HG03097 (cell line): ENCODE results near the gene TLE1.

Source experiments
- ATAC-seq: cut with Tn5 transposase; IDR thresholded peaks from one replicate; pipeline ENCODE4 v1.9.1; 2021; ENCODE audit not compliant: unreplicated experiment, low FRiP score

Gene TLE1

DNA sequence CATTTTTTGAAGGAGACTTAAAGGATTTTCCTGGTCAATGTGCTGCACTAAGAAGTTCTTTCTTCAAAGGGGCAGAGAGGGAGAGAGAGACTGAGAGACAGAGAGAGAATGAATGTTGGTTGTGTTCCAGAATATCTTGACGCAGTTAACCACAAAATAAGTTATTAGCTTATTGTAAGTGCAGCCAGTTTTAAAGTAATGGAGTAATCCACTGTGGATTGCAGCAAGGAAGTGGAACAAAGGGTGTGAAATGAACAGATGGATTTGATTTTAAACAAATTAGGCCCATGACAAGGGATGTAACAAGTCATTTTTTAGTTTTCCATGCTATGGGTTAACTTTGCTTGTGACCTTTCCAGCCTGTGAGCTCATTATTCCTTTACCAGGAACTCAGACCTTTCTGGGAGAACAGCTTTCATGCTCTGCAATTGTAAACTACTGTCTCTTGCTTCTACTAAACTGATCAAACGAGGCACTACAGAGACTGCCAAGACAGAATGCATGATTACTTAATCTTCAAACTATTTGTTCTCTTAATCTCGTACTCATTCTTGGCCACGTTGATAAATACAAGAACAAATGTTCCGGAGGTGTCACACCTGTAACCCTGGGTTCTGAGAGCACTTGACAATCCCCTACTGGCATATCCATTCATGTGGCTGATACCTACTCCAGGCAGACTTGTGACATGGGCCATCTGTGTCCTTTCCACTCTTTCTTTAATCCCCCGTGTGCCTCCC is 131.1 kb downstream of the TLE1 start:
- no peak for ATAC-seq

DNA sequence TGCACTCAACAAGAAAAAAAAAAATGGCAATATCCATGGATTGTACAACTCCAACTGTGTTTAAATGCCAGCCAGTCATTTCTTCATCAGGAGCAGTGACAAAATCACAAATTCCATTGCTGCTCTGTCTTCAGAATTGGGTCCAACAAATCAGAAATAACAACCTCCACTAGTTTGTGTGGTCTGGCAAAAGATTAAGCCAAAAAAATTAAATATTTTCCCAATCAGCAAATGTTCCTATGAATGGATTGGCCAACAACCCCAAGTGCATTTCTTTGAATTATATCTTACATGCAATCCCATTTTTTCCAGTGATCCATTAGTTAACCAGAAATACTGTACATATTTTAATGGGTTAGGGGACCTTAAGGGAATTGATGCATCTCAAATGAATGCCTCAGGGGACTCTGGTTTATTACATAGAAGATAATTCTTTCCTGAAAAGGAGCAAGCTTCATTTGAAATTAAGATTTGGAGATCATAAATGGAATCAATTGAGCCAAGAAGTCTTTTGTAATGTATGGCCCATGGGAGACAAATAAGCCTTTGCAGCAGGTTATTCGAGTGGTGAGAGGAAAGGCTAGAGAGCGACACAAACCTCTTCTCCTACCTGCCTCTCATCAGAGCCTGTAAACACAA is 131.8 kb downstream of the TLE1 start:
- no peak for ATAC-seq

GRCh38 chr9:81556923-81557322 is 132.4 kb downstream of the TLE1 start:
- ATAC-seq, result no peak

DNA sequence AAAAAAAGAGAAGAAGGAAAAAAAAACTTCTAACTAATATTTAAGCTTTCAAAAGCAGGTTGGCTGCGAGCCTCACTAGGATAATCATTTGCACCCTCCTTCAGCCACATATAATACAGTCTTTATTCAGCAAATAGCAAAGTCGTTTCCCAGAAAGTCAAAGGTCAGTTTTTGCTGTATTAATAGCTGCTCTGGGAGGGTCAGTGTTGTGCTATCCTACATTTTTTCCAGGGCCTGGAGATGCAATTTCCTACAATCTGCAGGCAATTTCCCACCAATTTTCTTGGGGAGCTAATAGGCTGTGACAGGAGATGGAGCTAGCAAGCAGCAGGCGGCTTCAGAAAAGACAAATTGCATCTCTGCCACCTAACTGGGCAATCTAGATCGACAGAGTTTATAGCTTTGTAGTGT is 136.8 kb downstream of the TLE1 start:
- ATAC-seq, result no peak

DNA sequence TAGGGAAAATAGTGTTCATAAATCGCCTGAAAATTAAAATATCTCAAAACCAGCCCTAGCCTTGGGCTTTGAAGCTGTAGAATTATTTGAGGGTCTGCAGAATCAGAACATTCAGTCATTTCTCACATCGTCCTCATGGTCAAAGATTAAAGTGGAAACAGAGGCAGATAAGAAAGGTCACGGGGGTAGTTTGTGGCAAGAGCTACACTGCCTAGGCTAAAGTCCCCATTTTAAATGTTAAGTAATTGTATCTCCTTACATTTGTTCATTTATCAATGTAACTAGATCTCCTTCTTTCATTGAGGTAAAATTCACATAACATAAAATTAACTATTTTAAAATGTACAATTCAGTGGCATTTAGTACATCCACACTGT is 139.2 kb downstream of the TLE1 start:
- no peak for ATAC-seq

DNA sequence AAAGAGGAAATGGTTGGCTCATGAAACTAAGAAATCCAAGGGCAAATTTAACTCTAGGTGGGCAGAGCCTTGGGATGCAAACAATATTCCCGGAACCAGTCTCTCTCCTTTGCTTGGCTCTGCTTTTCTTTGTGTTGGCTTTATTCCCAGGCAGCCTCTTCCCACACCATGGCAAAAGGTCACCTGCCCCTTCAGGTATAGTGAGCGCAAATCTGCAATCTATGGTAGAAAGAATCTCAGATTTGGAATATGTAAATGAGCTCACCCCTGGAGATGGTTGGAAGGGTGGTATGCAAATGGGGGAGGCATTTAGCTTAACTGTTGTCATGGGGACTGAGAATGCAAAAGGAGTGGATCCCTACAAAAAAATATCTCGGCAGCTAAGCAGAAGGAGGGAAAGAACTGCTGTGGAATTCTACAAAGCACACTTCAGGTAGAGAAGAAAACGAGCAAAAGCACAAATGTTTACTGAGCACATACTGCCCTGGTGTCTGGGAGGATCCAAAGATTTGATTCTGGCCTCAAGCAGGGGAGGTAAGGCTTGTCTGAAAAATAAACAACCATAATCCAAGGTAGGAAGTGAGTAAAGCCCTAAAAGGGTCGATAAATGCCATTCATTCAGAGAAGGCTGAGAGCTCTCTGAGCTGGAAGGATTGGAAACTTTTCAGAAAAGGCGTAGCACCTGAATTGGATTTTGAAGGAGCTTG is 139.7 kb downstream of the TLE1 start:
- ATAC-seq, result no peak

DNA sequence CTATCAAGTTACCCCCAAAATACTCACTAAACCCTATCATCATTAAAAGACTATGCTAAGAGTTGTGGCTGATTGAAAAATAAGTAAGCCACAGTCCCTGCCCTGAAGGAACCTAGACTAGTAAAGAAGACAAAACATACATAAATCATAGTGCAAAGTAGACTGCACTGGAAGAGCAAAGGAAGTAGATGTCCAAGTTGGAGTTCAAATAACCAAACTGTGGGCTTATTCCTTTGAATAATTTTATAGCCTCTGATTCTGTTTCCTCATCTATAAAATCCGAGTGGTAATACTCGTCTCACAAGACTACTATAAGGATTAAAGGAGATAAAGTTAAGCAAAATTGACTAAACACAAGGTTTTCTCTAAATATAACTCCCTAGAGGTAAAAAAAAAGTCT is 140.4 kb downstream of the TLE1 start:
- no peak for ATAC-seq

DNA sequence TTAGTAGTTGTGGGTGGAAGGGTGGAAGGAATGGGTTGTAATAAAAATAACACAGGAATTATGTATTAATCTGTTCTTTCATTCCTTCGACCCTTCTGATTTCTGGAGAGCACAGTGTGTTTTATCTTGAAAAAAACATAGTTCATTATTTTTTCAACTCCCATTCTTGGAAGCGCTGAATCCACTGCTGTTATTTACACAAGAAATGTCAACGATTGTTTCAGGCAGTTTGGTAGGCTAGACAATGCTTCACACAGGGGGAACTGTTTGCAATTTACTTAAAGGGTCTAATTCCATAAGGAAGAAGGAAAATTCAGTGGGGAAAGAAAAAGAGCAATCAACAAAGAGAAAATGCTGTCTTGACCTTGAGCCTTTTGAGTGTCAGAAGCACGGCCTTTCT is 142.9 kb downstream of the TLE1 start:
- no peak for ATAC-seq

DNA sequence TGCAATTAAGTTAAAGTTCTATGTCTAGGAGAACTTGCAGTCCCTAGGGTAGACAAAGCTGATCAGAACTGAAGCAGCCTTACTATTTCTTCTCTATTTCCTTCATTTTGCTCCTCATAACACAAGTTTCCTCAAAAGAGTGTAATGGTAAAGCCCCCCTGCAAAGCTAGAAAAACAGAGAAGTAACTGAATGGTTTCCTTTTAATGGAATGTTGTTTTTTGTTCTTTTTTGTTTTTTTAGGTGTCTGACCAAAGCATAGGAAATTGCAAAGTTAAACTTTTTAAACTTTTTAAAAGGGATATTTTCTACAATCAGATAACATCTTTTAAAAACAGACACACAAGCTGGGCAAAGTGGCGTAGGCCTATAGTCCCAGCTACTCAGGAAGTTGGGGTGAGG is 145.7 kb downstream of the TLE1 start:
- ATAC-seq, result no peak

- no peak for ATAC-seq
These were observed 147.0 kb downstream of the TLE1 start for GRCh38 chr9:81542118-81542889.

- no peak for ATAC-seq
These were observed 149.1 kb downstream of the TLE1 start for GRCh38 chr9:81540142-81540710.

DNA sequence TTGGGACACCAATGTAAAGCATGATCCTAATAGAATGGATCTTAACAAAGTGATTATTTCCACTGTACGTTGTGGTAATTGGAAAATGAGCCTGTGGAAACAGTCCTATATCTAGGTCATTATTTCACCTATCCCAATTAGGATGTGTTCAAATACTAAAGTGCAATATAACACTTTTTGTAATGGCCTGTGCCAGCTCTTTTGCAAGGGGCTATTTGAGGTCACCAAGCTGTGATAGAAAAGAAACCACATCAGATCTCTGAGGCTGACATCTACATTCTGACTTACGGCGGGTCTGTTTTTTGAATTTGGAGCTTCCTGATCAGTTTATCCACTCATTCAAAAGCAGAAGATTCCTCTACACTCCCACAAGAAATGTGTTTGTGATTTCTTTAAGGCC is 150.0 kb downstream of the TLE1 start:
- ATAC-seq, result no peak

GRCh38 chr9:81538890-81539289 is 150.5 kb downstream of the TLE1 start:
- no peak for ATAC-seq

DNA sequence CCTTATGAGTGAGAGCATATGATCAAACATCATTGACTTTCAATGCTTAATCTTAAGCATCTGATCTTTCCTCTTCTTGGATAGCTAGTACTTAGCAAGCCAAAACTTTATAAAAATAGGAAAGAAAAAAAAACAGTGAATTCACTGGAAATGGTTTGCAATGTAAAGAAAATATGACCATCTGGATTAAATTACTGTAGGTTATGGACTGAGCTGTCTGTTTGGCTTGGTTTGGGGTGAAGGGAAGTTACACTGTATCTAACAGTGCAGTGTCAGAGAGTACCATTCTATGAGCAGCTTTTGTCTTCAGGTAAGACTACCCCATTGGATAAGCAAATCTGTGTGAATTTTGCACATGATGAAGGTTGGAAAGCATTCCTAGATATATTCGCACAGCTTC is 151.4 kb downstream of the TLE1 start:
- ATAC-seq, result no peak

DNA sequence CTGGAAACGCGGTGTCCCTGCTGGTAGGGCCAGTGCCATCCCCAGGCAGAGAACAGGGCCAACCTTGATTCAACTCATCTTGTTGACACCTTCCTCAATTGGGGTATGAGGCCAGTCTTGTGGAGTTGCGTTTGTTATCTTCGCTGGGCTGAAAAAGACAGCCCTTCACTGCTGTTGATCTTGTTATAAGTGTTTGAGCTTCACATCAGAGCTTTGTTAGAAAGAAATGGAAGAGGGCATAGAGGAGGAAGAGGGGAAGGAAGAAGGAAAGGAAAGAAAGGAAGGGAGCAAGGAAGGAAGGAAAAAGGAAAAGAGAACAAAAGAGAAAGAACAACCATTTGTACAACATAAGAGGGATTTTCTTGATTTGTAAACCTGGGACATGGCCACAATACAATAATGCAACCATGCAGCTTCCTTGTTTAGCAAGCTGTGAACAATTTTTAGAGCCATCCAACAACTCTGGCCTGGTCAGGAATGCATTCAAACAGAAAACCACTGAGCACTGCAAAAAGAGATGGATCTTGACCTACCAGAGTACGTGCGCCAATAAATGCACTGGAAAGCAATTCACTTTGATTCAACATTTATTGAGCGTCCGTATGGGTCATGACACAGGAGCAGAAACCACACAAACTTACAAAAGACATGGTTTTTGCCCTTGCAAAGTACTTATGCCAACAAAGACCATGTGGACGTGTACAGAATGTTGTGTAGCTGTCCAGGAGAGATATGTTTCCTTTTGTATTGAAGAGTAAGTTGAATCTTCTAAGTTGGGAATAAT is 152.9 kb downstream of the TLE1 start:
- ATAC-seq, result no peak

GRCh38 chr9:81535542-81536241 is 153.7 kb downstream of the TLE1 start:
- ATAC-seq, result no peak

DNA sequence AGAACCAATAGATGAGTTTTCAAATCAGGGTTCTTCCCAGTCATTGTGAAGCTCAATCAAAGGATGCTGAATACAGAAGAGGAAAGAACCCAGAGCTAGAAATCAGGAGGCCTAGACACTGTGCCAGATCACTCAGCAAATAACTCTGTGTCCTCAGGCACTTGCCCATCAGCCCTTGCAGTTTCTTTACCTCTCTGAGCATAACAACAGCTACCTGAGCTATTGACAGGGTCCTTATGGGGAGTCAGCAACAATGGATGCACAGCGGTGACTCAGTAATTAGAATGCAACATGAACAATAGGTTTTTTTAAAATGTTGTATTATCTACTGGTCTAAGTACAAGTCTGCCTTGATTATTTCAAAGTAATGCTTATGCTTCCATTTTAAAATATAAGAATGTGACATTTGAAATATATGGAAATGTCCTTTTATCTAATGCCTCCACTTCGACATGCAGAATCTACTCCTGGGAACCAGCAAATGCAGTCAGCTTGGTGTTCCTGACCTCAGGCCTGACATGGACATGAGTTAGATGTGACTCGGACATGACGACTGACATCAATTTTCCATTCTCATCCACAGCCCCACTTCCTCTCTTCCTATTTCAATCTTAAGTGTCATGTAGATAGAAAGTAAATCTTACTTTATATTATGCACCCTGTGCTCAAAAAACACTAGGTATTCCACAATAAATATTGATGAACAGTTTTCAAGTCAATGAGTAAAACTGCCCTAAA is 155.0 kb downstream of the TLE1 start:
- no peak for ATAC-seq
